Naive thymus-derived CD4-positive, alpha-beta T cell (primary cell): Measurements from ENCODE around the gene CRKL. TPM values are rescaled to one million over a fixed set of nuclear protein-coding genes. Genes with fewer than 3 reads are reported as not detected.

Experiments
- ATAC-seq: fragments of 150-1000 bp; cut with Tn5 transposase; 2 replicates; pipeline ENCODE4 v1.10.0; 2021; ENCODE audit warnings: mild to moderate bottlenecking, moderate library complexity
- CTCF ChIA-PET: fragments of 350-600 bp; sonication (Branson Sonifier 250); formaldehyde crosslinking; loops from one replicate; lab custom pipeline; 2021; ENCODE audit warnings: antibody characterized with exemption; lab: Charles Lee
- POLR2A ChIA-PET: fragments of 350-600 bp; sonication (Branson Sonifier 250); formaldehyde crosslinking; loops from one replicate; lab custom pipeline; 2021; ENCODE audit warnings: antibody characterized with exemption, inconsistent platforms; lab: Charles Lee
- DNase-seq, 9 donors: peaks; one replicate each; pipeline versions ENCODE4 v3.0.0 to v3.0.0-alpha.2; 2020 to 2022; ENCODE audit warnings: mixed read lengths in 1 of 9
- H3K27ac ChIP-seq: one replicate; pipeline ENCODE4 v1.7.0; 2013; ENCODE audit warnings: mild to moderate bottlenecking, low read depth, low read length, moderate library complexity
- H3K27me3 ChIP-seq, 2 donors: one replicate each; pipeline ENCODE4 v1.7.0; 2013; ENCODE audit warnings: low read length in 2 of 2, mild to moderate bottlenecking in 2 of 2, moderate library complexity in 2 of 2; ENCODE audit not compliant: control insufficient read depth in 2 of 2, insufficient read depth in 2 of 2
- H3K36me3 ChIP-seq, 3 experiments: 1 replicate in 2 of 3; 2 replicates in 1 of 3; pipeline ENCODE4 v1.7.0; 2013; ENCODE audit warnings: low read length in 3 of 3, mild to moderate bottlenecking in 3 of 3, moderate library complexity in 1 of 3; ENCODE audit not compliant: insufficient read depth in 3 of 3, control insufficient read depth in 2 of 3
- H3K4me1 ChIP-seq, 2 donors: one replicate each; pipeline ENCODE4 v1.7.0; 2013; ENCODE audit warnings: low read length in 2 of 2, mild to moderate bottlenecking in 2 of 2, moderate library complexity in 1 of 2; ENCODE audit not compliant: control insufficient read depth in 2 of 2, insufficient read depth in 2 of 2
- H3K4me3 ChIP-seq: 2 replicates; pipeline ENCODE4 v1.7.0; 2013; ENCODE audit warnings: mild to moderate bottlenecking, low read length
- H3K9me3 ChIP-seq, 3 experiments: 1 replicate in 2 of 3; 2 replicates in 1 of 3; pipeline ENCODE4 v1.7.0; 2013; ENCODE audit warnings: low read length in 3 of 3; ENCODE audit not compliant: control insufficient read depth in 2 of 3
- H3K27ac Mint-ChIP-seq, 9 donors: one replicate each; pipeline ENCODE4 v1.8.0; 2020 to 2022; ENCODE audit warnings: mixed read lengths in 9 of 9, mild to moderate bottlenecking in 8 of 9, moderate library complexity in 5 of 9, inconsistent platforms in 2 of 9
- H3K27me3 Mint-ChIP-seq, 5 donors: one replicate each; pipeline ENCODE4 v1.8.0; 2021 to 2022; ENCODE audit warnings: mixed read lengths in 5 of 5, mild to moderate bottlenecking in 1 of 5
- H3K36me3 Mint-ChIP-seq, 5 donors: one replicate each; pipeline ENCODE4 v1.8.0; 2020 to 2022; ENCODE audit warnings: mixed read lengths in 5 of 5, mild to moderate bottlenecking in 3 of 5, inconsistent platforms in 1 of 5
- H3K4me1 Mint-ChIP-seq, 7 donors: one replicate each; pipeline ENCODE4 v1.8.0; 2020 to 2022; ENCODE audit warnings: mixed read lengths in 7 of 7, mild to moderate bottlenecking in 3 of 7, inconsistent platforms in 1 of 7
- H3K4me3 Mint-ChIP-seq, 10 donors: one replicate each; pipeline ENCODE4 v1.8.0; 2020 to 2022; ENCODE audit warnings: mild to moderate bottlenecking in 10 of 10, mixed read lengths in 10 of 10, moderate library complexity in 6 of 10, inconsistent platforms in 2 of 10
- H3K9me3 Mint-ChIP-seq, 11 donors: one replicate each; pipeline ENCODE4 v1.8.0; 2020 to 2022; ENCODE audit warnings: mixed read lengths in 11 of 11, mild to moderate bottlenecking in 4 of 11, inconsistent platforms in 1 of 11, moderate library complexity in 1 of 11
- intact Hi-C, 2 donors: fragments of 100-400 bp; cut with micrococcal nuclease; formaldehyde crosslinking; loops; one replicate each; pipeline ENCODE4 v1.15.1; 2023
- polyA plus RNA-seq, 2 donors: library from polyadenylated mRNA; unstranded; fragments of 300-500 nt; fragmentation: Illumina TruSeq; gene quantifications; one replicate each; pipeline ENCODE4 v1.2.3, GENCODE V29; 2021
- total RNA-seq, 6 experiments: library from RNA in 5 of 6; stranded (reverse) in 5 of 6; gene quantifications; 1 replicate in 5 of 6; 2 replicates in 1 of 6; pipeline ENCODE4 v1.2.3 and lab custom pipeline; 2021 to 2026

CRKL gene
- total and polyA plus RNA-seq, 7 experiments from 2014 or later = 38.9 to 82.7 (median 65.8) TPM

- H3K36me3 ChIP-seq = peaks cover 0 to 8% (median 0%) of the 10 kb centered on the region in 3 experiments
- intact Hi-C loops = no loop called here
- peak overlapping the region; percentile 49 for H3K4me3 ChIP-seq
These were observed 3.6 kb downstream of the CRKL start for GRCh38 chr22:20920881-20921203.

GRCh38 chr22:20922141-20922751 is 5.0 kb downstream of the CRKL start:
- Mint-ChIP-seq H3K36me3 (peaks cover 0 to 18% (median 12%) of the 10 kb centered on the region in 5 donors), H3K4me1 (peaks cover 45 to 76% (median 61%) of the 10 kb centered on the region in 7 donors), H3K9me3 (no peaks in the 10 kb centered on the region), H3K27me3 (no peaks in the 10 kb centered on the region), H3K27ac (peak overlapping the region in 5 of 9 donors; percentile 15 to 62 (median 37)), H3K4me3 (peak overlapping the region; percentile 8 to 98 (median 67))
- CTCF ChIA-PET = no interaction called here
- intact Hi-C loops = no loop called here
- Histone ChIP-seq H3K4me3 (no peak overlapping the region), H3K27me3 (no peaks in the 10 kb centered on the region), H3K9me3 (no peaks in the 10 kb centered on the region), H3K36me3 (peaks cover 0 to 8% (median 0%) of the 10 kb centered on the region in 3 experiments), H3K27ac (no peak overlapping the region), H3K4me1 (peaks cover 14 to 16% of the 10 kb centered on the region in 2 donors)
- POLR2A ChIA-PET = interaction anchor here (0.5 to 1.0 kb wide), 2 partner anchors 9 to 57 kb away, joined by 3 to 4 read pairs; no protein-coding TSS in a partner anchor
- ATAC-seq (no peak), DNase-seq (no peak)

More at GRCh38 chr22:20920881-20921203, 3.6 kb downstream of the CRKL start:
- Mint-ChIP-seq H3K4me1 (peaks cover 45 to 77% (median 61%) of the 10 kb centered on the region in 7 donors), H3K27ac (peak overlapping the region in 8 of 9 donors; percentile 1 to 94 (median 24)), H3K27me3 (no peaks in the 10 kb centered on the region), H3K36me3 (peaks cover 0 to 14% (median 6%) of the 10 kb centered on the region in 5 donors), H3K9me3 (no peaks in the 10 kb centered on the region), H3K4me3 (peak overlapping the region; percentile 83 to 99 (median 97))
- Histone ChIP-seq H3K9me3 (no peaks in the 10 kb centered on the region), H3K27ac (peak overlapping the region; percentile 37), H3K27me3 (no peaks in the 10 kb centered on the region), H3K4me1 (peaks cover 19% of the 10 kb centered on the region in 2 donors)
- DNase-seq (no peak), ATAC-seq (no peak)
- POLR2A ChIA-PET = interaction anchor here (0.9 kb wide), 2 partner anchors 13 to 64 kb away, joined by 3 read pairs; no protein-coding TSS in a partner anchor
- CTCF ChIA-PET = no interaction called here

DNA sequence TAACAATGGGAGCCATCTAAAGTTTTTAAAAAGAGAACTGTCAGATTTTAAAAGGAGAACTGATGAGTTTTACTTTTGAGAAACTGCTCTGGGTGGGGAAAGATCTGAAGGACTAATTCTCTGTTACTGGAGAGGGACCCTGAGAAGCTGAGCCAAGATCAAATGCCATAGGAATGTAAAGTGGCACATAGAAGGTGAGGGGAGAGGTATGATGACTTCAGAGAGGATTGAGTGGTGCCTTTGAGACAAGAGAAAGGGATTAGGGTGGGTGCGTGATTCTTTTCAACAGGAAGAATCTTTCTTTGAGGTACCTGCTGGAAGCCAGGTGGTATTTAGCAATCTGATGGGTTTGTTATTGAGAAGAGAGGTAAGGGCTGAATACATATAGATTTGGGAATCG is 9.0 kb downstream of the CRKL start:
- Histone ChIP-seq H3K9me3 (no peaks in the 10 kb centered on the region), H3K4me1 (peaks cover 6 to 16% of the 10 kb centered on the region in 2 donors), H3K27me3 (no peaks in the 10 kb centered on the region), H3K27ac (no peak overlapping the region), H3K36me3 (no peaks in the 10 kb centered on the region), H3K4me3 (no peak overlapping the region)
- peak overlapping the region in 8 of 10 donors; percentile 1 to 55 (median 40) for H3K4me3 Mint-ChIP-seq
- H3K9me3 Mint-ChIP-seq = no peaks in the 10 kb centered on the region
- intact Hi-C loops = no loop called here
- DNase-seq (no peak), ATAC-seq (no peak)
- ChIA-PET POLR2A (interaction anchor here (0.7 kb wide), 1 partner anchor 19 kb away, joined by 3 read pairs; no protein-coding TSS in a partner anchor), CTCF (interaction anchor here (0.6 to 1.0 kb wide), 2 partner anchors 10 to 54 kb away, joined by 3 to 4 read pairs; no protein-coding TSS in a partner anchor)
- peak overlapping the region in 7 of 9 donors; percentile 4 to 69 (median 33) for H3K27ac Mint-ChIP-seq
- no peaks in the 10 kb centered on the region for H3K27me3 Mint-ChIP-seq
- peaks cover 0 to 19% (median 12%) of the 10 kb centered on the region in 5 donors for H3K36me3 Mint-ChIP-seq
- H3K4me1 Mint-ChIP-seq = peaks cover 36 to 78% (median 62%) of the 10 kb centered on the region in 7 donors

DNA sequence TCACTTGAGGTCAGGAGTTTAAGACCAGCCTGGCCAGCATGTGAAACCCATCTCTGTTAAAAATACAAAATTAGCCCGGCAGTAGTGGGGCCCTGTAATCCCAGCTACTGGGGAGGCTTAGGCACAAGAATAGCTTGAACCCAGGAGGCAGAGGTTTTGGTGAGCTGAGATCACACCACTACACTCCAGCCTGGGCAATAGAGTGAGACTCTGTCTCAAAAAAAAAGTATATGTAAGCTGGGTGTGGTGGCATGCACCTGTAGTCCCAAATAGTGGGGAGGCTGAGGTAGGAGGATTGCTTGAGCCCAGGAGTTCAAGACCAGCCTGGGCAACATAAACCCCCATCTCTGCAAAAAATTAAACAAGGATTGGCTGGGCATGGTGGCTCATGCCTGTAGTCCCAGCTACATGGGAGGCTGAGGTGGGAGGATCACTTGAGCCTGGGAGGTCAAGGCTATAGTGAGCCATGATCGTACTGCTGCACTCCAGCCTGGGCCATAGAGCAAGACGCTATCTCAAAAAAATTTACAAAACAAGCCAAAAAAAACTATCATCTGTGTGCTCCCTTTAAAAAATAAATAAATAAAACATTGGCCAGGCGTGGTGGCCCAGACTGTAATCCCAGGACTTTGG is 10.8 kb downstream of the CRKL start:
- ChIA-PET CTCF (interaction anchor here (0.9 kb wide), 1 partner anchor 13 kb away, joined by 4 read pairs; no protein-coding TSS in a partner anchor), POLR2A (no interaction called here)
- Mint-ChIP-seq H3K9me3 (no peaks in the 10 kb centered on the region), H3K27ac (peak overlapping the region in 3 of 9 donors; percentile 5 to 51 (median 40)), H3K36me3 (peaks cover 0 to 13% (median 12%) of the 10 kb centered on the region in 5 donors), H3K4me1 (peaks cover 25 to 78% (median 63%) of the 10 kb centered on the region in 7 donors), H3K27me3 (no peaks in the 10 kb centered on the region), H3K4me3 (peak overlapping the region in 4 of 10 donors; percentile 6 to 55 (median 26))
- Histone ChIP-seq H3K4me3 (no peak overlapping the region), H3K36me3 (no peaks in the 10 kb centered on the region), H3K27me3 (no peaks in the 10 kb centered on the region), H3K9me3 (no peaks in the 10 kb centered on the region), H3K27ac (no peak overlapping the region), H3K4me1 (peaks cover 10% of the 10 kb centered on the region in 2 donors)
- DNase-seq (no peak), ATAC-seq (no peak)
- intact Hi-C loops = no loop called here

DNA sequence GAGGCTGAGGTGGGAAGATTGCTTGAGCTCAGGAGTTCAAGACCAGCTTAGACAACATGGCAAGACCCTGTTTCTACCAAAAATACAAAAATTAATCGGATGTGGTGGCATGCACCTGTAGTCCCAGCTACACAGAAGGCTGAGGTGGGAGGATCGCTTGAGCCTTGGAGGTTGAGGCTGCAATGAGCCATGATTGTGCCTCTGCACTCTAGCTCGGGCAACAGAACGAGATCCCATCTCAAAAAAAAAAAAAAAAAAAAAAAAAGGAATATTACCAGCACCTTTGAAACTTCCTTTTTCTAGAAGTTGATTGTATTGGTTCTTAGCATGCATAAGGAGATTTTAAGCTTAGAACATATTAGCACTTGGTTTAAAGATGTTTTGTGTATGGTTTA is 11.4 kb downstream of the CRKL start:
- POLR2A ChIA-PET = interaction anchor here (0.5 kb wide), 1 partner anchor 10 kb away, joined by 3 read pairs; no protein-coding TSS in a partner anchor
- no peak for DNase-seq
- H3K4me1 ChIP-seq = peaks cover 9 to 10% of the 10 kb centered on the region in 2 donors
- intact Hi-C loops = no loop called here
- Mint-ChIP-seq H3K36me3 (peaks cover 0 to 13% (median 12%) of the 10 kb centered on the region in 5 donors), H3K27me3 (no peaks in the 10 kb centered on the region), H3K4me3 (peak overlapping the region in 3 of 10 donors; percentile 17 to 34 (median 27)), H3K27ac (peak overlapping the region in 3 of 9 donors; percentile 5 to 51 (median 40)), H3K9me3 (no peaks in the 10 kb centered on the region), H3K4me1 (peaks cover 26 to 82% (median 63%) of the 10 kb centered on the region in 7 donors)
- H3K27ac ChIP-seq = no peak overlapping the region
- CTCF ChIA-PET = interaction anchor here (0.9 kb wide), 1 partner anchor 14 kb away, joined by 4 read pairs; no protein-coding TSS in a partner anchor
- ATAC-seq = no peak
- H3K9me3 ChIP-seq = no peaks in the 10 kb centered on the region
- H3K4me3 ChIP-seq = no peak overlapping the region
- H3K27me3 ChIP-seq = no peaks in the 10 kb centered on the region
- peaks cover 0 to under 1% (median under 1%) of the 10 kb centered on the region in 3 experiments for H3K36me3 ChIP-seq

- Mint-ChIP-seq H3K4me1 (peaks cover 35 to 82% (median 60%) of the 10 kb centered on the region in 7 donors), H3K9me3 (no peaks in the 10 kb centered on the region), H3K27me3 (no peaks in the 10 kb centered on the region), H3K4me3 (peak overlapping the region in 4 of 10 donors; percentile 10 to 42 (median 24)), H3K27ac (peak overlapping the region in 2 of 9 donors; percentile 21 to 32), H3K36me3 (peaks cover 5 to 23% (median 19%) of the 10 kb centered on the region in 5 donors)
- no peaks in the 10 kb centered on the region for H3K9me3 ChIP-seq
- ChIA-PET POLR2A (no interaction called here), CTCF (no interaction called here)
- DNase-seq (no peak), ATAC-seq (no peak)
- no peak overlapping the region for H3K27ac ChIP-seq
- peaks cover 0 to 8% (median 7%) of the 10 kb centered on the region in 3 experiments for H3K36me3 ChIP-seq
- intact Hi-C loops = loop anchor here in 1 of 2 donors (2.0 kb wide), 1 partner anchor 13 kb away; the partner anchor contains the start of gene CRKL
- H3K27me3 ChIP-seq = no peaks in the 10 kb centered on the region
- peaks cover 9% of the 10 kb centered on the region in 2 donors for H3K4me1 ChIP-seq
- H3K4me3 ChIP-seq = no peak overlapping the region
These were observed 12.8 kb downstream of the CRKL start for GRCh38 chr22:20930004-20930403.
